ENCODE measurements around the gene FGD2. TPM values are rescaled to one million over a fixed set of nuclear protein-coding genes. Genes with fewer than 3 reads are reported as not detected.
A peak's percentile ranks its signal among the peaks of the same experiment; 100 is the strongest.

FGD2 gene
- polyA plus RNA-seq, 4 donors, result 1.1 to 11.6 (median 7.3) TPM

GRCh38 chr6:36976509-36976908 lies 28.9 kb upstream of the FGD2 start:
- Histone ChIP-seq H3K27ac (ENCODE audit: low read depth in 1 of 3, low read length in 2 of 3) (no peak overlapping the region), H3K36me3 (ENCODE audit: control insufficient read depth in 3 of 3, insufficient read depth in 2 of 3, low read depth in 1 of 3, low read length in 3 of 3) (peaks cover 27 to 84% (median 31%) of the 10 kb centered on the region in 3 donors), H3K4me3 (ENCODE audit: low read depth in 1 of 3, low read length in 3 of 3) (no peak overlapping the region), H3K27me3 (ENCODE audit: control insufficient read depth in 3 of 3, insufficient read depth in 3 of 3, low read length in 3 of 3) (no peaks in the 10 kb centered on the region), H3K4me1 (ENCODE audit: control insufficient read depth in 3 of 3, insufficient read depth in 2 of 3, low read depth in 1 of 3, low read length in 2 of 3) (no peaks in the 10 kb centered on the region), H3K9me3 (ENCODE audit: control insufficient read depth in 2 of 2, insufficient read depth in 1 of 2, low read depth in 1 of 2, low read length in 1 of 2) (no peaks in the 10 kb centered on the region)
- 95 to 99% (median 99%) methylated on average over 7 of the region's 7 CpGs for WGBS, 3 donors
- no peak for DNase-seq
- no peak for FAIRE-seq

DNA sequence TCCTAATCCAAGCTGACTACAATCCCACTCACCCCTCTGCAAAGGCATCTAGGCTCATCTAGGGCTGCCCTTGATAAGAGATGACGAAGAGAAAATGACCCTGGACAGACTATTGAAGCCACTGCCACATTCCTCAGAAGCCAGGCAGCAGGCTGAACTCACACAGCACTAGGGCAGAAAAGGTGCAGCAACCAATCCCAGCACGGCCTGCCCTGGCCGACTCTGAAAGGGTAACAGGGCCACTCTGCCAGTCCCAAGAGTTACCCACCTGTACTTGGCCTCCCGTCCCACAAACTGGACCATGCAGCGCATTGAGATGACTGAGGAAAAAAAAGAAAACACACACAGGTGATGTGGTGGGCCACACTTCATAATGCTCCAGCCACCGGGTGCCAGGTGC lies 28.5 kb upstream of the FGD2 start:
- Histone ChIP-seq H3K9me3 (ENCODE audit: control insufficient read depth in 2 of 2, insufficient read depth in 1 of 2, low read depth in 1 of 2, low read length in 1 of 2) (no peaks in the 10 kb centered on the region), H3K4me1 (ENCODE audit: control insufficient read depth in 3 of 3, insufficient read depth in 2 of 3, low read depth in 1 of 3, low read length in 2 of 3) (no peaks in the 10 kb centered on the region), H3K27ac (ENCODE audit: low read depth in 1 of 3, low read length in 2 of 3) (no peak overlapping the region), H3K27me3 (ENCODE audit: control insufficient read depth in 3 of 3, insufficient read depth in 3 of 3, low read length in 3 of 3) (no peaks in the 10 kb centered on the region), H3K4me3 (ENCODE audit: low read depth in 1 of 3, low read length in 3 of 3) (no peak overlapping the region), H3K36me3 (ENCODE audit: control insufficient read depth in 3 of 3, insufficient read depth in 2 of 3, low read depth in 1 of 3, low read length in 3 of 3) (peaks cover 27 to 80% (median 27%) of the 10 kb centered on the region in 3 donors)
- FAIRE-seq, result no peak
- no peak for DNase-seq
- 93 to 94% (median 94%) methylated on average over 6 of the region's 6 CpGs for WGBS, 3 donors

GRCh38 chr6:36977470-36977941 lies 27.9 kb upstream of the FGD2 start:
- H3K36me3 ChIP-seq (ENCODE audit: control insufficient read depth in 3 of 3, insufficient read depth in 2 of 3, low read depth in 1 of 3, low read length in 3 of 3), result peaks cover 24 to 76% (median 29%) of the 10 kb centered on the region in 3 donors
- H3K4me3 ChIP-seq (ENCODE audit: low read depth in 1 of 3, low read length in 3 of 3), result no peak overlapping the region
- 74 to 86% (median 84%) methylated on average over 16 of the region's 16 CpGs for WGBS, 3 donors
- DNase-seq (no peak), FAIRE-seq (no peak)
- H3K9me3 ChIP-seq (ENCODE audit: control insufficient read depth in 2 of 2, insufficient read depth in 1 of 2, low read depth in 1 of 2, low read length in 1 of 2), result no peaks in the 10 kb centered on the region
- no peak overlapping the region for H3K27ac ChIP-seq (ENCODE audit: low read depth in 1 of 3, low read length in 2 of 3)
- no peaks in the 10 kb centered on the region for H3K4me1 ChIP-seq (ENCODE audit: control insufficient read depth in 3 of 3, insufficient read depth in 2 of 3, low read depth in 1 of 3, low read length in 2 of 3)
- H3K27me3 ChIP-seq (ENCODE audit: control insufficient read depth in 3 of 3, insufficient read depth in 3 of 3, low read length in 3 of 3), result no peaks in the 10 kb centered on the region

GRCh38 chr6:36978421-36979346 lies 26.8 kb upstream of the FGD2 start:
- FAIRE-seq (no peak), DNase-seq (no peak)
- H3K27ac ChIP-seq (ENCODE audit: low read depth in 1 of 3, low read length in 2 of 3), result no peak overlapping the region
- H3K36me3 ChIP-seq (ENCODE audit: control insufficient read depth in 3 of 3, insufficient read depth in 2 of 3, low read depth in 1 of 3, low read length in 3 of 3), result peaks cover 24 to 70% (median 27%) of the 10 kb centered on the region in 3 donors
- no peaks in the 10 kb centered on the region for H3K27me3 ChIP-seq (ENCODE audit: control insufficient read depth in 3 of 3, insufficient read depth in 3 of 3, low read length in 3 of 3)
- 81 to 91% (median 89%) methylated on average over 11 of the region's 11 CpGs for WGBS, 3 donors
- no peaks in the 10 kb centered on the region for H3K9me3 ChIP-seq (ENCODE audit: control insufficient read depth in 2 of 2, insufficient read depth in 1 of 2, low read depth in 1 of 2, low read length in 1 of 2)
- H3K4me1 ChIP-seq (ENCODE audit: control insufficient read depth in 3 of 3, insufficient read depth in 2 of 3, low read depth in 1 of 3, low read length in 2 of 3), result peaks cover 0 to under 1% (median 0%) of the 10 kb centered on the region in 3 donors
- no peak overlapping the region for H3K4me3 ChIP-seq (ENCODE audit: low read depth in 1 of 3, low read length in 3 of 3)

- Histone ChIP-seq H3K27me3 (ENCODE audit: control insufficient read depth in 3 of 3, insufficient read depth in 3 of 3, low read length in 3 of 3) (no peaks in the 10 kb centered on the region), H3K4me1 (ENCODE audit: control insufficient read depth in 3 of 3, insufficient read depth in 2 of 3, low read depth in 1 of 3, low read length in 2 of 3) (peaks cover 2 to 5% (median 4%) of the 10 kb centered on the region in 3 donors)
- no peak for FAIRE-seq
Measured at GRCh38 chr6:36979347-36979742, 26.1 kb upstream of the FGD2 start.

DNA sequence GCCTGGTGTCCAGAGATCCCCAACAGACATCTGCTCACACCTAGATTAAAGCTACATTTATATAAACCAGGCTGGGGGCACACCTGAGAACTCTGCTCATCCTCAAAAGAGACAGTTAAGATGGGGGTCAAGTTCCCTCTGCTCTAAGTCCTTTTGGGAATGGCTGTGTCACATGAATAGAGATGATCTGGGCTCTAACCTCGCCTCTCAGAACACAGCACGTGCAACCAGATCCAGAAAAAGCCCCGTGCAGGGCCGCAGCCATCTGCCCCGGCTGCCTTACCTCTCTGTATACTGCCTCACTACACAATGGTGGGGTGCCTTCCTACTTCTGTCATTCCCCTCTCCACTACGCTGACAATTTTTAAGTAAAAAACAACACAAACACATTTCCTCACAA lies 25.3 kb upstream of the FGD2 start:
- H3K4me3 ChIP-seq (ENCODE audit: low read depth in 1 of 3, low read length in 3 of 3), result no peak overlapping the region
- WGBS, 3 donors, result 74 to 80% (median 80%) methylated on average over 6 of the region's 6 CpGs
- H3K4me1 ChIP-seq (ENCODE audit: control insufficient read depth in 3 of 3, insufficient read depth in 2 of 3, low read depth in 1 of 3, low read length in 2 of 3), result peaks cover 4 to 9% (median 7%) of the 10 kb centered on the region in 3 donors
- DNase-seq (no peak), FAIRE-seq (no peak)
- H3K36me3 ChIP-seq (ENCODE audit: control insufficient read depth in 3 of 3, insufficient read depth in 2 of 3, low read depth in 1 of 3, low read length in 3 of 3), result peaks cover 18 to 59% (median 24%) of the 10 kb centered on the region in 3 donors
- no peaks in the 10 kb centered on the region for H3K27me3 ChIP-seq (ENCODE audit: control insufficient read depth in 3 of 3, insufficient read depth in 3 of 3, low read length in 3 of 3)
- no peak overlapping the region for H3K27ac ChIP-seq (ENCODE audit: low read depth in 1 of 3, low read length in 2 of 3)
- no peaks in the 10 kb centered on the region for H3K9me3 ChIP-seq (ENCODE audit: control insufficient read depth in 2 of 2, insufficient read depth in 1 of 2, low read depth in 1 of 2, low read length in 1 of 2)

More at GRCh38 chr6:36979347-36979742, 26.1 kb upstream of the FGD2 start:
- Histone ChIP-seq H3K36me3 (ENCODE audit: control insufficient read depth in 3 of 3, insufficient read depth in 2 of 3, low read depth in 1 of 3, low read length in 3 of 3) (peaks cover 24 to 65% (median 24%) of the 10 kb centered on the region in 3 donors), H3K27ac (ENCODE audit: low read depth in 1 of 3, low read length in 2 of 3) (no peak overlapping the region), H3K4me3 (ENCODE audit: low read depth in 1 of 3, low read length in 3 of 3) (no peak overlapping the region), H3K9me3 (ENCODE audit: control insufficient read depth in 2 of 2, insufficient read depth in 1 of 2, low read depth in 1 of 2, low read length in 1 of 2) (no peaks in the 10 kb centered on the region)
- peak; percentile 48 to 52 for DNase-seq
- 30 to 35% (median 33%) methylated on average over 4 of the region's 4 CpGs for WGBS, 3 donors

DNA sequence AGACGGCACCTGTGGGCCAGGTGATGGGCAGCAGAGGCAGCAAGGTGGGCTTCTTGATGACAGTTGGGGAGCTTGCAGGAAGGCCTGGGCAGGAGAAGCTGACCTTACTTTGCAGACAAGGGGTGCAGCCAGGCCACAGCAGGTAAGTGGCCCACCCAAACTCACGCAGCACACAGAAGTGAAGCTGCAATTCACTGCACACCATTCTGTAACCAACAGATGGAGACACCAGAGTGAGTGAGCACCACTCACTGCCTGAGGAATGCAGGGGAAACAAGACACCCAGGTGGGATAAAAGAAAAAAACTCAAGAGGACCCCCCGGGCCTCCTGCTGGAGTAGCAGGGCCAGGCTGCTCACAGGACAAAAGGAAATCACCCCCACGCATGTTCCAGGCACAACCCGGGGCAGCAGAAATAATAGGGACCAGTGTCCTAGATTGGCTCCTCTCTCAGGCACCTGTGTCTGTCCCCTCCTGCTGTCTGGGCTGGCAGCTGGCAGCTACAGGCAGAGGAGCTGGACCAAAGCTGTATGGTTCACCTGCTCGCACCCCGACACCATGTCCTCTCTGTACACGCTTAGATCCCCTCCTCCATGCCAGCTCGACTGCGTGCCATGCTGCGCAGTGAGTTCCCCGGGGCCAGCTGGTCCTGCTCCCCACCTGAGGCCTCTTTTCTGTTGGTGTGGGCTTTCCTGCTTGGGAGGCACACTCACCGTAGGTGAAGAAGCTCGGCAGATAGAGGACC lies 24.4 kb upstream of the FGD2 start:
- no peak overlapping the region for H3K4me3 ChIP-seq (ENCODE audit: low read depth in 1 of 3, low read length in 3 of 3)
- no peak for FAIRE-seq
- no peaks in the 10 kb centered on the region for H3K9me3 ChIP-seq (ENCODE audit: control insufficient read depth in 2 of 2, insufficient read depth in 1 of 2, low read depth in 1 of 2, low read length in 1 of 2)
- no peaks in the 10 kb centered on the region for H3K27me3 ChIP-seq (ENCODE audit: control insufficient read depth in 3 of 3, insufficient read depth in 3 of 3, low read length in 3 of 3)
- DNase-seq, result no peak
- H3K36me3 ChIP-seq (ENCODE audit: control insufficient read depth in 3 of 3, insufficient read depth in 2 of 3, low read depth in 1 of 3, low read length in 3 of 3), result peaks cover 13 to 50% (median 18%) of the 10 kb centered on the region in 3 donors
- H3K4me1 ChIP-seq (ENCODE audit: control insufficient read depth in 3 of 3, insufficient read depth in 2 of 3, low read depth in 1 of 3, low read length in 2 of 3), result peaks cover 4 to 9% (median 7%) of the 10 kb centered on the region in 3 donors
- WGBS, 3 donors, result 76 to 82% (median 78%) methylated on average over 14 of the region's 14 CpGs
- H3K27ac ChIP-seq (ENCODE audit: low read depth in 1 of 3, low read length in 2 of 3), result no peak overlapping the region

DNA sequence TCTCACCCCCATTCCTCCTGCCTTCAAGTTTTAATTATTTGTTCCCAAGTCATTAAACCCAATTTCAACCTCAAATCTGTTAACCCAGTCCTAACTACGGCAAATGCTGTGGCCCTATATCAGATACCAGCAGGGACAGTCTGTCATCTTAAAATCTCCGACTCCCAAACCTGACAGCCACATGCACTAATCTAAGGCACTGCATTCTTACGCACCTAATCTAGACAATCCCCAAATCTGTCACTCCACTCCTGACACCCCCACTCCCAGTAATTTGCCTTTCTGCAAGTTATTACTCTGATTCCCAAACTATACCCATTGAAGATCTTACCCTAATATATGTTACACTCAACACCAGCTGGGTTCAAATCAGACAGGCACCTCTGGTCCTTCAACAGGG lies 21.9 kb upstream of the FGD2 start:
- Histone ChIP-seq H3K4me1 (ENCODE audit: control insufficient read depth in 3 of 3, insufficient read depth in 2 of 3, low read depth in 1 of 3, low read length in 2 of 3) (peaks cover 6 to 16% (median 11%) of the 10 kb centered on the region in 3 donors), H3K9me3 (ENCODE audit: control insufficient read depth in 2 of 2, insufficient read depth in 1 of 2, low read depth in 1 of 2, low read length in 1 of 2) (no peaks in the 10 kb centered on the region), H3K27ac (ENCODE audit: low read depth in 1 of 3, low read length in 2 of 3) (no peak overlapping the region), H3K27me3 (ENCODE audit: control insufficient read depth in 3 of 3, insufficient read depth in 3 of 3, low read length in 3 of 3) (no peaks in the 10 kb centered on the region), H3K4me3 (ENCODE audit: low read depth in 1 of 3, low read length in 3 of 3) (no peak overlapping the region), H3K36me3 (ENCODE audit: control insufficient read depth in 3 of 3, insufficient read depth in 2 of 3, low read depth in 1 of 3, low read length in 3 of 3) (peaks cover 0 to 25% (median 2%) of the 10 kb centered on the region in 3 donors)
- DNase-seq (no peak), FAIRE-seq (no peak)
- 93 to 95% (median 94%) methylated on average over 3 of the region's 3 CpGs for whole genome bisulfite sequencing, 3 donors
